GM21515 (cell line): Measurements from ENCODE around the gene C7orf57.
A peak's percentile ranks its signal among the peaks of the same experiment; 100 is the strongest.
"Not testable (repeated sequence)": the region's sequence is repeated elsewhere in the genome, so short reads cannot be mapped to it uniquely, and the experiment has no call there.

Experiments used
- ATAC-seq: cut with Tn5 transposase; IDR thresholded peaks from one replicate; pipeline ENCODE4 v1.9.1; 2021; ENCODE audit not compliant: unreplicated experiment

The C7orf57 gene

DNA sequence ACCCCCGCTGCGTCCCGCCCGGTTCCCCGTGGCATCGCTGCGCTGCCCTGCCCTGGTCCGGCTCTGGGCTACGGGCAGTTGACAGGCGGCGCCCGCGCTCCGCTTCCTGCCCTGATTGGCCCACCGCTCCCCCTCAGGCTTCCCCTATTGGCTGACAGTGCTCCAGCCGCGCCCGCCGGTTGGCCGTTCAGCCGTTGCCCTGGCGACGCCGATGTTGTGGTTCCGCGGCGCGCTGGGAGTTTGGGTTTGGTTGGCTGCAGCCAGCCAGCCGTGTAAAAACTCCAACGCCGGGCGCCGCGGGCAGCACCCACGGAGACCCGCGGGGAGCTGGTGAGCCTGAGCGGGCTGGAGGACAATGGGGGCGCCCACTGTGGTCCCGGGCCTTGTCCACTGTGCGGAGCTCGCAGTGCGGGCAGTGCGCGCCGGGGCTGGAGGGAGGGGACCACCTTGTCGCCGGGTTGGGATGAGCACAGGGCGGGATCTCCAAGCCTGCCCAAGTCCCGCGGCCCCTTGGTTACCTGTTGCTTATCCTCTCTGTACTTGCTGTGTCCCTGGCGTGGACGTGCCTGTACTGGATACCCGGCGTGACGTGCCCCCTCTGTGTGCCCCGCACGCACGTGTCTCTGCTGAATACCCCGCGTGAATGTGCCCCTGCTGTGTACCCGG lies at the start of gene C7orf57:
Gene C7orf57, plus strand, starts transcription at position 243 of the 666 bp plus-strand sequence. CDS start 766 bp downstream, outside the sequence.
- ATAC-seq = peak; percentile 99

DNA sequence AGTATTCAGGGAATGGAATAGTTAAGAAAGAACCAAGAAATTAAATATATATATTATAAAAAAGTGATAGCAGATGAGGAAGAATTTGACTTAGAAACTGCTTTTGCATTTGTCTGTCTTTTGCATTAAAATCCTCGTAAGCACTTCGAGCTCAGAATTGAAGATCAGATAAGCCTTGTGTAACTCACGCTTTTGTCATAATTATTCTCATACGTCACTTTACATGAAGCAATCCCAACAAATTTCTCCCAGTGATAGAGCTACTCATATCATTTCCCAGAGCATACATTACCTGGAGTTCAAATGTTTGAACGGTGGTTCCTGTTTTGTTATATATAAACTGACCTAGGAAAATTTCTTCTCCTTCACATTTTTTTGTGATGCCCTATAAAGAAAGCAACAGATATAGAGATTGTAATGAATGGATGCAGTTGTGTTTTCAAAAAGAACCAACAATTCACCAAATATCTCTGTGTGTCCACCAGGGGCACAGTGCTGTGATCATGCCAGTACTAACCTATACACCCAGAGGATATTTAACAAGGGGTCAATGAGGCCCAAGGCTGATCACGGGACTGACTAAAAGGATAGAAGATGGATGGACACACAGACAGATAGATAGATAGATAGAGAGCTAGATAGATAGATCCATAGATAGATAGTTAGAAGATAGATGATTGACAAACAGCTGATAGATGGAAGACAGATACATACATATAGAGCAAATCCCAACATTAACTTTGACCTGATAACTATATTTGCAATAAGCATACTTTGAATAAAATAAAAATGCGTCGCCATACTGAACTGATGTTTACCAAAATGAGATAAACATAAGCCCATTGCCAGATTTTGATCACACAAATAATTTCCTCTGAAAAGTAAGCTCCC lies 46.6 kb upstream of the C7orf57 start:
- no peak for ATAC-seq

DNA sequence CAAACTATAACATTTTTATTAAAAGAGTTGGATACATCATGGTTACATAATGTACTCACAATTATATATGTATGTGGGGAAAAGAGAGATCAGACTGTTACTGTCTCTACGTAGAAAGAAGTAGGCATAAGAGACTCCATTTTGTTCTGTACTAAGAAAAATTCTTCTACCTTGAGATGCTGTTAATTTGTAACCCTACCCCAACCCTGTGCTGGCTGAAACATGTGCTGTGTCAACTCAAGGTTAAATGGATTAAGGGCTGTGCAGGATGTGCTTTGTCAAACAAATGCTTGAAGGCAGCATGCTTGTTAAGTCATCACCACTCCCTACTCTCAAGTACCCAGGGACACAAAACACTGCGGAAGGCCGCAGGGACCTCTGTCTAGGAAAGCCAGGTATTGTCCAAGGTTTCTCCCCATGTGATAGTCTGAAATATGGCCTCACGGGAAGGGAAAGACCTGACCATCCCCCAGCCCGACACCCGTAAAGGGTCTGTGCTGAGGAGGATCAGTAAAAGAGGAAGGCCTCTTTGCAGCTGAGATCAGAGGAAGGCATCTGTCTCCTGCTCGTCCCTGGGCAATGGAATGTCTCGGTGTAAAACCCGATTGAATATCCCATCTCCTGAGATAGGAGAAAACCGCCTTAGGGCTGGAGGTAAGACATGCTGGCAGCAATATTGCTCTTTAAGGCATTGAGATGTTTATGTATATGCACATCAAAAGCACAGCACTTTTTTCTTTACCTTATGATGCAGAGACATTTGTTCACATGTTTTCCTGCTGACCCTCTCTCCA lies 45.5 kb upstream of the C7orf57 start:
- not testable (repeated sequence) for ATAC-seq

DNA sequence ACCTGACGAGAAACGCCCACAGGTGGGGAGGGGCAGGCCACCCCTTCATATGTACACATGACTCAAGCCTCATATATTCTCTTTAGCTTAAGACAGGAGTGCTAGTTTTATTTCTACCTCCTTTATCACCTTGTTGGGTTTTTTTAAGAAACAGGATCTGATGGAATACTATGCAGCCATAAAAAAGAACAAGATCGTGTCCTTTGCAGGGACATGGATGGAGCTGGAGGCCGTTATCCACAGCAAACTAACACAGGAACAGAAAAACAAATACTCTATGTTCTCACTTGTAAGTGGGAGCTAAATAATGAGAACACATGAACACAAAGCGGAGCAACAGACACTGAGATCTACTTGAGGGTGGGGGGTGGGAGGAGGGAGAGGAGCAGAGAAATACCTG lies 44.8 kb upstream of the C7orf57 start:
- ATAC-seq = no peak

DNA sequence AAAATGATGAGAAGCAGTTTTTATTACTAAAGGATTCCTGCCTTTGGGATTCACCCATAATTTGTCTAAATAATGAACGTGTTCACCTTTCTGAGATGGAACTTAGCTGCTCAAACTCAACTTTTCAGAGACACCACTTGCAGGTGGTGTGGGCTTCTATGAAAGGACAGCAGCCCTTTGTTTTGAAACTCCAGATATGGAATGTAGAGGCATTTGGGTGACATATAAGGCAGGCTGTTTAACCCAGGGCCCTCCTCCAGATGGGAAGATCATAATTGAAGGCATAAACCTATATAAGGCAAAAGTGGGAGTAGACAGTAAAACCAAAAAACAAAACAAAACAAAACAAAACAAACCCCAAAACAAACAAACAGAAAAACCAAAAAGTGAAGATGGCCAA lies 44.1 kb upstream of the C7orf57 start:
- ATAC-seq = no peak

DNA sequence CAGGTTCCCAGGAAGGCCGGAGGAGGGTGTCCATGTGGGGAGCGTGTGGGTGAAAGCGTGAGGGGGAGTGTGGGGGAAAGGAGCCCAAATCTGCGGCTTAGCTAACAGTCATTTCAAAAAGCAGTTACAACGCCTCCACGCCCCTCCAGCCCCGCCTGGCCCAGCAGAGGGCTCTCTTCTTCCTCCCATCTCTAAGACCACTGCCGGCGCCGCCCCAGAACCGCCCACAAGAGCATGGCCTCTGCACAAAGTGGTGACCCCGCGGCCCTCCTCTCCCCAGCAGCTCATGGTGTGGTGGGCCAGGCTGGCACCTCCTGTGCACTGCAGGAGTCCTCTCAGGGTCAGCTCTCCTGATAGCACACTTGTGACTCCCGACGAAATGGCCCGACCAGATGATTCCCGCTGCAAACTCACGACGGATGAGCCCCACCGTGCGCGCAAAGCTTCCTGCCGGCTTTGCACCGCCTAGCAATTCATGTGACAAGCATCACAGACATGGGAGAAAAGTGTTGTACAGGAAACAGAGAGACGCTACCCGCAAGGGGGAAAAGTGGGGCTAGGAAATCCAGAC lies 43.5 kb upstream of the C7orf57 start:
- ATAC-seq = peak; percentile 99

DNA sequence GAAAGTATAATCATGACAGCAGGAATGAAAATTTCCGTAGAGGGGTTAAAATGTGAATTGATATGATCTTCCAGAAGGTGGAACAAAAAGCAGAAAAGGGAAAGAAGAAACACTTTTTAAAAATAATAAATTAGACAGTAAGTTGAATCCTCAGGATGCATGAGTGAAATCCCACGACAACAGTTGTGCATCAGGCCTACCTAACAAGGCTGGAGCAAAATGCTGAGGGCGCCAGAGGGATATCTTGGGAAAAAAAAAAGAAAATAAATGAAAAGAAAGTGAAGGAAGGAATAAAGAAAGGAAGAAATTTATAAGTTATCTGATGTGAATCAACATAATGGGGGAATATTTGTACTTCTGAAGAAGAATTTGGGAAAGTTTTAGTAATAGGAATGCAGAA lies 42.9 kb upstream of the C7orf57 start:
- ATAC-seq = no peak

DNA sequence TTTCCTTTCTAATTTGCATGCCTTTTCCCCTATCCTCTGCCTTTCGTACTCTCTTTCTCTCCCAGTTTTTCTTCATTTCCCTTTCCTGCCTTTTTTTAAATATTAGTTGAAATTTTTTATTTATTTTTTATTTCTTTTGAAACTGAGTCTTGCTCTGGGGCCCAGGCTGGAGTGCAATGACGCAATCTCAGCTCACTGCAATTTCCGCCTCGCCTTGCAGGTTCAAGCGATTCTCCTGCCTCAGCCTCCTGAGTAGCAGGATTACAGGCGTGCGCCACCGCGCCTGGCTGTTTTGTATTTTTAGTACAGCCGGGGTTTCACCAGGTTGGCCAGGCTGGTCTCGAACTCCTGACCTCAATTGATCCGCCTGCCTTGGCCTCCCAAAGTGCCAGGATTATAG lies 35.9 kb upstream of the C7orf57 start:
- no peak for ATAC-seq

DNA sequence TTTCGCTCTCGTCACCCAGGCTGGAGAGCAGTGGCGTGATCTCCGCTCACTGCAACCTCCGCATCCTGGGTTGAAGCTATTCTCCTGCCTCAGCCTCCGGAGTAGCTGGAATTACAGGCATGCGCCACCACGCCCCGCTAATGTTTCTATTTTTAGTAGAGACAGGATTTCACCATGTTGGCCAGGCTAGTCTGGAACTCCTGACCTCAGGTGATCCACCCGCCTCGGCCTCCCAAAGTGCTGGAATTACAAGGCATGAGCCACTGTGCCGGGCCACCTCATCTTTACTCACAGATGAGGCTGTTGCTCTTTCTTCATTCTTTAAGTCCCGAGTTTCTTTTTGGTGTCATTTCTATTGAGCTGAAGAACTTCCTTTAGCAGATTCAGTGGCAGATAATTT lies 35.2 kb upstream of the C7orf57 start:
- not testable (repeated sequence) for ATAC-seq

DNA sequence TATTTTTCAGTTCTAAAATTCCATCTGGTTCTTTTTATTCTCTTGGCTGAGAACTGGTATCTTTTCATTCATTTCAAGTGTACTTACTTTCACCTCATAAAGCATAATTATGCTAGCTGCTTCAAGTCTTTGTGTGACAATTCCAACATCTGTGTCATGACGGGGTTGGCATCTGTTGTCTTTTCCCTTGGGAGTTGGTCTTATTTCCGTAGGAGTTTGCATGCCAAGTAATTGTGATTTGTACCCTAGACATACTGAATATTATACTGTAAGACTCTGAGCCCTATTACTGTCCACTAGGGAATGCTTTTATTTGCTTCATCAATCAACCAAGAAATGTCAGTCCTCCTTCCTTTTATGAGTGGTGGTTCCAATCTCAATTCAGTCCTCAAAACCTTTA lies 31.3 kb upstream of the C7orf57 start:
- ATAC-seq = no peak

DNA sequence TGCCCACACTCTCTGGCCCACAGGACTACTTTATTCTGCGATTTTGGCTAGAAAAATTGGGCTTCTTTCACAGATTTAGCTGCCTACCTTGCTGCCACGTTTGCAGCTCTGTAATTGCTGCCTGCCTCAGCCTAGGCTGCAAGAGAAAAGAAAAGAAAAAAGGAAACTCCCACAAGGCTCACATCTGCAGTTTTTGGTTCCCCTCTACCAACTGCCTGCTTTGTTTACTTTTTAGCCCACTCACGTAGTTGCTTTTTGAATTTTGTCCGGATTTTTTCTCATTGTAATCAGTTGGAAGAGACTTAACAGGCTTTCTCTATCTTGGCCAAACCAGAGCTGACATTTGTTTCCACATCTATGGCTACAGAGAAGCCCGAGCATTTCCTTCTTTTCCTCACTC lies 30.7 kb upstream of the C7orf57 start:
- ATAC-seq = peak; percentile 87

DNA sequence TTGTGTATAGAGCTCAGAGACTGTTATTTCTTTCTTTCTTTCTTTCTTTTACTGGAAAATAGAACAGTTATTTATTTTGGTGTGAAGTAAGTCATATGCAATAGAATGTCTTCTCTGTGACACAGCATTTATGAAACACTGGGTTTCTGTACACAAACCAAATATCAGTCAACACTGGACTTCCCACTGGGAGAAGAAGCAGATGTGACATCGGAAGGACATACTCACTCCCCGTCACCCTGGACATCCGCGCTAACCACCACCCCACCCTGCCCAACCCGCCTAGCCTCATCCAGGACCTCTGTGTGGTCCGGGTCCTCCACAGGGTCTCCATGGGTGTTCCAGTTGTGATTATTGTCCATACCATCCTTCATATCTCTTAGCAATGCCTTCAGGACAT lies 28.5 kb upstream of the C7orf57 start:
- ATAC-seq = no peak

DNA sequence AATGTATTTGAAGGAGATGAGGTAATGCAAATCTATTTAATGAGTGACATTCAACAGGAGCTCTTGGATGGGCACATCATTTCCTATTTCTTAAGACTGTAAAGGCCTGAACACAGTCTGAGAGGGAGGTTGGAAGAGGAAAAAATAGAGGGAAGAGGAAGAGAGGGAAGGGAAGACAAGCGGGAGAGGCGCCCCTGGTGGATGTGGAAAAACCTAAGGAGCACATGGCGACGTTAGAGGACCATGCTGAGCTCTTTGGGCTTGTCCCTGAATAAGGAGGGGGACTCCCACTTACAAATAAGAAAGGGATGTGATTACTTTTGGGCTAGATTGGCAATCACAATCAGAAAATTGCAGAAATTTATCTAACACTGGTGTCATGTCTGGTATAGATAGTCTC lies 26.1 kb upstream of the C7orf57 start:
- no peak for ATAC-seq

DNA sequence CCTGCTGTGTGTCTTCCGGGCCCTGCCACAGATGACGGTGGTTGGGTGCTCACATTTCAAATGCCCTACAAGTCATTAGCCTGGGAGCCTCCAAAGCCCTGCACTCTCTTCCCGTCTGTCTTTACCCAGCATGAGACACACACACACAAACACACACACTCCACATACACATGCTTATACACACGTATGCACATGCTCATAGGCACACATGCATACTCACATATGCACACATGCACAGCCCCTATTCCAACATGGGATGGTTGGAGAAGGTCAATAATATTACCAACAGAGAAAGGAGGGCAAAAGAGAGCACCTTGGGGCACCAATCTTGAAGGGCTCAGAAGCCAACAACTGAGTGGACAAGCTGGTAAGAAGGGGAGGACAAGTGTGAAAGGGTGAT lies 25.4 kb upstream of the C7orf57 start:
- no peak for ATAC-seq

DNA sequence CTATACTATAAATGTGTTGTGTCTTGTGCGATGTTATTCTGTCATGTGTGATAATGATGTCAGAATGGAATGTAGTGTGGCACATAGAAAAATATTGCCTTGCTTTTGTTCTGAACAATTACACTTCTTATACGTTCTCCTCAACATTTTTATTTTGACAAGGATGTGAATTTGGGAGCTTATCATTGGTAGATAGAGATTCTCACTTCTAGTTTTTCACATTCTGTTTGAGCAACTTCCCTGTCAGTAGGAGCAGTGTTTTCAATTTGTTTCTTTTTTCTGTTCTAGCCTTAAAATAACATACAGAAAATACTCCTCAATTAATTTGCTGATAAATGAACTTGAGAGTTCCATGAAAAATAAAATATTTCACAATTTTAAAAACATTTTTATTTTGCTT lies 24.0 kb upstream of the C7orf57 start:
- ATAC-seq = no peak

DNA sequence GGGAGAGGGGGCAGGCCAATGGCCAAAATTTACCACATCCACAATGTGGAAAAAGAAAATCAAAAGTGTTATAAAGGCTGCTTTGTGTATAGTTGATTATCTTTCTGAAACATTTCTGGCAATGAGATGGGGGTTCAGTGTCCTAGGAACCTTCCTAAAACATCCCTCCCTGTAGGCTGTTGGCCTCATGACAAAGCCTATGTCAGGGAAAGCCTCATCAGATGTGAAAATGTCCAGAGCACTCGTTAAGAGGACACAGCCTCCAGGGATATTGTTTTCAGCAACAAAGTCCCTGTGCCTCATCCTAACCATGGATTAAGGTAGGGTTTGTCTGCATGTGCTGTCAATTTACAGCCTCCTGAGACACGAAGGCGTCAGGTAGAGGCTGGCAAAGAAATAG lies 23.4 kb upstream of the C7orf57 start:
- no peak for ATAC-seq

DNA sequence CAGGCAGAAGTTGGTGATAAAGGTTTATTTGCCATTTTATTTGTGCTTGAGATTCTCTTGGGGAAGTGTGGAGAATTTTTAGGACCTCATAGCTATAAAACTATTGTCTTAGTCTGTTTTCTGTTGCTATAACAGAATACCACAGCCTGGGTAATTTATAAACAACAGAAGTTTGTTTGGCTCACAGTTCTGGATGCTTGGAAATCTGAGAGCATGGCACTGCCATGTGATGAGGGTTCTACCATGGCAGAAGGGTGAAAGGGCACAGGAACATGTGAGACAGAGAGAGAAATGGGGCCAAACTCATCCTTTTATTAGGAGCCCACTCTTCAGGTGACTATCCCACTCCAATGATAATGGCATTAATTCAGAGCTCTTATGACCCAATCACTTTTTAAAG lies 18.7 kb upstream of the C7orf57 start:
- ATAC-seq = no peak

DNA sequence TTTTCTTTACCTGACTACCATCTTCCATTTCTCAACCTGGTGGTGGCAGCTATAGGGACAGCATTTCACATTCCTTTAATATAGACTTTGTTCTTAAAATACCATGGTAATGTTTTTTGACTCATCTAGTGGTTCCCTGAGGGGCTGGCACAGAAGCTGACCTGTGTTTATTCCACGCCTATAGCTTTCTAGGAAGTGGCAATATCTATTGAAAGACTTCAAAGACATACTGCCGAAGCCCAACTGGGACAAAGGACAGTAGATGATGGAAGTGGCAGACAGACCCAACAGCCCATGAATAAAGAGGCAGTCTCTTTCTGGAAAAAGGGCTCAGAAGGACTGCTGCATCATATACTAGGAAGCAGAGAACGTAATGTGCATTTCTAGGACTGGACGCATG lies 17.7 kb upstream of the C7orf57 start:
- no peak for ATAC-seq

DNA sequence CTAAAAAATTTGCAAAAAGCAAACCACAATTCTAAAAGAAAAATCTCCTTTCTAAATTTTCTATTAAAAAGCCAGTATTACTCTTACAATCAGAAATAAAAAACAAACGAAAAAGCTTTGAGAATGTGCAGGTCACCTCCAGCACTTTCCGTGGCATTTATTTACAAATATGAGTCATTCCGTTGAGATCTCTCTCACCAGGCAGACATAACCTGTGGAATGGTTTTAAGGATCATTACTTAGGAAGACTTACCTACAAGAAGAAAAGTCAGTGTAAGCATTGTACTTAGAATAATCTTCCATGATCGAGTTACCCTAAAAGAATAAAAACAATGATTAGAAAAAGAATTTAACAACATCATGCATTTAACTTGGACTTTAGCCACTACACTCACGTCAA lies 9.7 kb upstream of the C7orf57 start:
- ATAC-seq = no peak

DNA sequence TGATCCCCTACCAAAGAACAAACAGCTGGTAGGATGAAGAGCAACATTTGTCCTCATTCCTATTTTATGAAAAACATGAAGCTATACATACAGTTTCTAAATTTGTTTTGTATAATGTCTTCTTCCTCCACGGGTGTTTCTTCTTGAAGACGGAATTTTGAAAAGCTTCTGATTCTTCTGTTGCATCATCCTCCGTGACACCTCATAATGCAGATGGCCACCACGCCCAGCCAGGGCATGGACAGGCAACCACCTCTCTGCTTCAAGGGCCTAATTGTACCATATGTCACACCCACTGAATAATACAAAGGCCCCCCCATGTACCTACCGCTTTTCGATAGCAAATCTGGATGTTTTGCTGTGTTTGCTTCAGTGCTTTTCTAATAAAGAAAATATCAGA lies 6.4 kb upstream of the C7orf57 start, which contains the start of gene SUN3:
Gene SUN3, minus strand, starts transcription at position 170 of the 400 bp plus-strand sequence. Its CDS starts 169 bp downstream, at position 1.
- no peak for ATAC-seq

DNA sequence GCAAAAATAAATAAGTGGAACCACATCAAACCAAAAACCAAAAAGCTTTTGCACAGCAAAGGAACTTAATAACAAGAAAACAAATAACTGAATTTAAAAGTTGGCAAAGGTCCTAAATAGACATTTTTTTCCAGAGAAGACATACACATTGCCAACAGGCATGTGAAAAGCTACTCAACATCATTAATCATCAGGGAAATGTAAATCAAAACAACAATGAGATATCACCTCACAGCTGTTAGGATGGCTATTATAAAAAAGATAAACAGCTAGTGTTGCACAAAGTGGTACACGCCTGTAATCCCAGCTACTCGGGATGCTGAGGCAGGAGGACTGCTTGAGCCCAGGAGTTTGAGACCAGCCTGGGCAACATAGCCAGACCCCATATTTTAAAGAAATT lies 4.2 kb upstream of the C7orf57 start:
- no peak for ATAC-seq
